ENCODE measurements around the gene DNAAF5. TPM values are rescaled to one million over a fixed set of nuclear protein-coding genes. Genes with fewer than 3 reads are reported as not detected.

The DNAAF5 gene
- total and polyA plus RNA-seq, 2 of the 13 experiments (the other 11 are each of a cell fraction or from before 2014, with no cell fraction given): 11.9 to 21.5 TPM

DNA sequence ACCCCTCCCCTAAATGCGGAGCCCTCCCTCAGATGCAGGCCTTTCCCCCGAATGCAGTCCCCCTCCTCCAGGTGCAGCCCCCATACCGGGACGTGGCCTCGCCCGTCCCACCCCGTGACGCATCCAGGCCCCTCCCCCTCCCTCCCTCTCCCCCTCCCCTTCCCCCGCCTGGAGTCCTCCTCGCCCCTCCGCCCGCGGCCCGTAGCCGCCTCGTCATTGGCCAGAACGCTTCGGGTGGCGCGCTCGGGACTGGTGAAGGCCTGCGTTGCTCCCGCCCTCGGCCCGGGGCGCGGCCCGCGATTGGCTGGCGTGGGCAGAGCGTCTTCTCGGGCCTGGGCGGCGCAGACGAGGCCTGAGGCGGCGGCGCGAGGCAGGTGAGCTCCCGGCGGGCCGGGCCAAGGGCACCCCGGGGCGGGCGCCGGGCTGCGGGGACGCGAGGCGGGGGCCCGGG lies 89.8 kb downstream of the DNAAF5 start (continued):
- TF ChIP-seq, protein P1, sequence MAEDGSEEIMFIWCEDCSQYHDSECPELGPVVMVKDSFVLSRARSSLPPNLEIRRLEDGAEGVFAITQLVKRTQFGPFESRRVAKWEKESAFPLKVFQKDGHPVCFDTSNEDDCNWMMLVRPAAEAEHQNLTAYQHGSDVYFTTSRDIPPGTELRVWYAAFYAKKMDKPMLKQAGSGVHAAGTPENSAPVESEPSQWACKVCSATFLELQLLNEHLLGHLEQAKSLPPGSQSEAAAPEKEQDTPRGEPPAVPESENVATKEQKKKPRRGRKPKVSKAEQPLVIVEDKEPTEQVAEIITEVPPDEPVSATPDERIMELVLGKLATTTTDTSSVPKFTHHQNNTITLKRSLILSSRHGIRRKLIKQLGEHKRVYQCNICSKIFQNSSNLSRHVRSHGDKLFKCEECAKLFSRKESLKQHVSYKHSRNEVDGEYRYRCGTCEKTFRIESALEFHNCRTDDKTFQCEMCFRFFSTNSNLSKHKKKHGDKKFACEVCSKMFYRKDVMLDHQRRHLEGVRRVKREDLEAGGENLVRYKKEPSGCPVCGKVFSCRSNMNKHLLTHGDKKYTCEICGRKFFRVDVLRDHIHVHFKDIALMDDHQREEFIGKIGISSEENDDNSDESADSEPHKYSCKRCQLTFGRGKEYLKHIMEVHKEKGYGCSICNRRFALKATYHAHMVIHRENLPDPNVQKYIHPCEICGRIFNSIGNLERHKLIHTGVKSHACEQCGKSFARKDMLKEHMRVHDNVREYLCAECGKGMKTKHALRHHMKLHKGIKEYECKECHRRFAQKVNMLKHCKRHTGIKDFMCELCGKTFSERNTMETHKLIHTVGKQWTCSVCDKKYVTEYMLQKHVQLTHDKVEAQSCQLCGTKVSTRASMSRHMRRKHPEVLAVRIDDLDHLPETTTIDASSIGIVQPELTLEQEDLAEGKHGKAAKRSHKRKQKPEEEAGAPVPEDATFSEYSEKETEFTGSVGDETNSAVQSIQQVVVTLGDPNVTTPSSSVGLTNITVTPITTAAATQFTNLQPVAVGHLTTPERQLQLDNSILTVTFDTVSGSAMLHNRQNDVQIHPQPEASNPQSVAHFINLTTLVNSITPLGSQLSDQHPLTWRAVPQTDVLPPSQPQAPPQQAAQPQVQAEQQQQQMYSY (CRISPR knock-in tag; IDR thresholded peaks at IDR 0.05): no peak
- TF ChIP-seq, protein P2, sequence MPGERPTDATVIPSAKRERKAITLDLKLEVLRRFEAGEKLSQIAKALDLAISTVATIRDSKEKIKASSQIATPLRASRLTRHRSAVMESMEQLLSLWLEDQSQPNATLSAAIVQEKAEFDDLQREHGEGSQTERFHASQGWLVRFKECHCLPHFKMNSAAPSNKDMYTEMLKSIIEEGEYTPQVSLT (CRISPR knock-in tag; IDR thresholded peaks at IDR 0.05; ENCODE audit: borderline replicate concordance, low read depth): no peak
- TF ChIP-seq ZNF792 (CRISPR knock-in tag; IDR thresholded peaks at IDR 0.05): no peak
- TF ChIP-seq ZFX (CRISPR knock-in tag; IDR thresholded peaks at IDR 0.05; ENCODE audit: low read depth): peak; percentile 93
- no peak for TF ChIP-seq RFX1 (IDR thresholded peaks at IDR 0.05)
- TF ChIP-seq SIN3A (IDR thresholded peaks at IDR 0.05; ENCODE audit: borderline replicate concordance, low read depth, low read length): peak; percentile 1; the same call in 1 of the 2 replicates
- no peak for TF ChIP-seq ZNF564 (CRISPR knock-in tag; IDR thresholded peaks at IDR 0.05)
- TF ChIP-seq ATF7 (IDR thresholded peaks at IDR 0.05): no peak
- no peak for TF ChIP-seq ATF7 (CRISPR knock-in tag; IDR thresholded peaks at IDR 0.05)
- no peak for TF ChIP-seq NCOA1 (CRISPR knock-in tag; IDR thresholded peaks at IDR 0.05)
- TF ChIP-seq NFYB (CRISPR knock-in tag; IDR thresholded peaks at IDR 0.05): peak; percentile 87
- TF ChIP-seq, protein P3, sequence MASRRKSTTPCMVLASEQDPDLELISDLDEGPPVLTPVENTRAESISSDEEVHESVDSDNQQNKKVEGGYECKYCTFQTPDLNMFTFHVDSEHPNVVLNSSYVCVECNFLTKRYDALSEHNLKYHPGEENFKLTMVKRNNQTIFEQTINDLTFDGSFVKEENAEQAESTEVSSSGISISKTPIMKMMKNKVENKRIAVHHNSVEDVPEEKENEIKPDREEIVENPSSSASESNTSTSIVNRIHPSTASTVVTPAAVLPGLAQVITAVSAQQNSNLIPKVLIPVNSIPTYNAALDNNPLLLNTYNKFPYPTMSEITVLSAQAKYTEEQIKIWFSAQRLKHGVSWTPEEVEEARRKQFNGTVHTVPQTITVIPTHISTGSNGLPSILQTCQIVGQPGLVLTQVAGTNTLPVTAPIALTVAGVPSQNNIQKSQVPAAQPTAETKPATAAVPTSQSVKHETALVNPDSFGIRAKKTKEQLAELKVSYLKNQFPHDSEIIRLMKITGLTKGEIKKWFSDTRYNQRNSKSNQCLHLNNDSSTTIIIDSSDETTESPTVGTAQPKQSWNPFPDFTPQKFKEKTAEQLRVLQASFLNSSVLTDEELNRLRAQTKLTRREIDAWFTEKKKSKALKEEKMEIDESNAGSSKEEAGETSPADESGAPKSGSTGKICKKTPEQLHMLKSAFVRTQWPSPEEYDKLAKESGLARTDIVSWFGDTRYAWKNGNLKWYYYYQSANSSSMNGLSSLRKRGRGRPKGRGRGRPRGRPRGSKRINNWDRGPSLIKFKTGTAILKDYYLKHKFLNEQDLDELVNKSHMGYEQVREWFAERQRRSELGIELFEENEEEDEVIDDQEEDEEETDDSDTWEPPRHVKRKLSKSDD (CRISPR knock-in tag; IDR thresholded peaks at IDR 0.05; ENCODE audit: low read depth): no peak
- no peak for TF ChIP-seq ZNF354B (CRISPR knock-in tag; IDR thresholded peaks at IDR 0.05)
- no peak for TF ChIP-seq RXRB (CRISPR knock-in tag; IDR thresholded peaks at IDR 0.05; ENCODE audit: borderline replicate concordance)
- 0 out of 2 replicates have a peak, but pooled peaks have one; percentile 25 for TF ChIP-seq KDM2A (CRISPR knock-in tag; IDR thresholded peaks at IDR 0.05; ENCODE audit: borderline replicate concordance, low read depth)
- TF ChIP-seq, protein P4, sequence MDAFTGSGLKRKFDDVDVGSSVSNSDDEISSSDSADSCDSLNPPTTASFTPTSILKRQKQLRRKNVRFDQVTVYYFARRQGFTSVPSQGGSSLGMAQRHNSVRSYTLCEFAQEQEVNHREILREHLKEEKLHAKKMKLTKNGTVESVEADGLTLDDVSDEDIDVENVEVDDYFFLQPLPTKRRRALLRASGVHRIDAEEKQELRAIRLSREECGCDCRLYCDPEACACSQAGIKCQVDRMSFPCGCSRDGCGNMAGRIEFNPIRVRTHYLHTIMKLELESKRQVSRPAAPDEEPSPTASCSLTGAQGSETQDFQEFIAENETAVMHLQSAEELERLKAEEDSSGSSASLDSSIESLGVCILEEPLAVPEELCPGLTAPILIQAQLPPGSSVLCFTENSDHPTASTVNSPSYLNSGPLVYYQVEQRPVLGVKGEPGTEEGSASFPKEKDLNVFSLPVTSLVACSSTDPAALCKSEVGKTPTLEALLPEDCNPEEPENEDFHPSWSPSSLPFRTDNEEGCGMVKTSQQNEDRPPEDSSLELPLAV (CRISPR knock-in tag; conservative IDR thresholded peaks at IDR 0.05; ENCODE audit: low read depth): no peak
- TF ChIP-seq ZNF546 (CRISPR knock-in tag; conservative IDR thresholded peaks at IDR 0.05): no peak; the same call in 1 of the 2 replicates
- no peak for TF ChIP-seq SSRP1 (CRISPR knock-in tag; IDR thresholded peaks at IDR 0.05)
- TF ChIP-seq MTF2 (CRISPR knock-in tag; IDR thresholded peaks at IDR 0.05; ENCODE audit: borderline replicate concordance): no peak
- TF ChIP-seq CREB1 (IDR thresholded peaks at IDR 0.05): peak; percentile 70; the same call in 1 of the 2 replicates
- TF ChIP-seq CREB1 (CRISPR knock-in tag; IDR thresholded peaks at IDR 0.05): no peak
- 0 out of 2 replicates have a peak, but pooled peaks have one; percentile 29 for TF ChIP-seq HOXA3 (CRISPR knock-in tag; IDR thresholded peaks at IDR 0.05)
- no peak for TF ChIP-seq STAT5B (CRISPR knock-in tag; IDR thresholded peaks at IDR 0.05)

Measured in HepG2 (cell line).